A172 (cell line): ENCODE data around the gene SDF4. TPM values are rescaled to one million over a fixed set of nuclear protein-coding genes. Genes with fewer than 3 reads are reported as not detected.
"Not testable (repeated sequence)": the region's sequence is repeated elsewhere in the genome, so short reads cannot be mapped to it uniquely, and the experiment has no call there.

Experiments used
- DNase-seq: peaks from one replicate; pipeline ENCODE4 v3.0.0-alpha.2; 2015; ENCODE audit warnings: low spot score
- total RNA-seq: library from RNA; depleted of rRNA; stranded (reverse); fragments of >200 nt; shearing (Covaris generic); gene quantifications from 2 replicates; pipeline ENCODE4 v1.2.3, GENCODE V29; 2014

Gene SDF4
- total RNA-seq, 1 experiment from 2014 or later = 109 TPM

- DNase-seq = no peak
Observed at GRCh38 chr1:1199141-1199960, 32.5 kb downstream of the SDF4 start.

- DNase-seq = no peak
Observed at GRCh38 chr1:1198423-1199140, 33.2 kb downstream of the SDF4 start.

- no peak for DNase-seq
Observed at GRCh38 chr1:1197551-1198422, 34.0 kb downstream of the SDF4 start.

DNA sequence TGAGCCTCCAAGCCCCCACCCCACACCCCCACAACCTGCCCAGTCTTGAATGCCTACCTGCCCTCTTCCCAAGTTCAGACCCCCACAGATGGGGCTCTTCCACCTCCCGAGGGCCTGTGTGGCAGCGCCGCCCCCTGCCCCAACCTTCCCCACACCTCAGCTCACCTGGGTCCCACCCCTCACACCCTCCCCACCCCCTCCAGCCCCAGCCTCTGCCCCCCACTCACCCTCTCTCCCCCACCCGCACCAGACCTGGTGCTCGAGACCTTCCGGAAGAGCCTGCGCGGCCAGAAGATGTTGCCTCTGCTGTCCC is 34.7 kb downstream of the SDF4 start:
- no peak for DNase-seq

DNA sequence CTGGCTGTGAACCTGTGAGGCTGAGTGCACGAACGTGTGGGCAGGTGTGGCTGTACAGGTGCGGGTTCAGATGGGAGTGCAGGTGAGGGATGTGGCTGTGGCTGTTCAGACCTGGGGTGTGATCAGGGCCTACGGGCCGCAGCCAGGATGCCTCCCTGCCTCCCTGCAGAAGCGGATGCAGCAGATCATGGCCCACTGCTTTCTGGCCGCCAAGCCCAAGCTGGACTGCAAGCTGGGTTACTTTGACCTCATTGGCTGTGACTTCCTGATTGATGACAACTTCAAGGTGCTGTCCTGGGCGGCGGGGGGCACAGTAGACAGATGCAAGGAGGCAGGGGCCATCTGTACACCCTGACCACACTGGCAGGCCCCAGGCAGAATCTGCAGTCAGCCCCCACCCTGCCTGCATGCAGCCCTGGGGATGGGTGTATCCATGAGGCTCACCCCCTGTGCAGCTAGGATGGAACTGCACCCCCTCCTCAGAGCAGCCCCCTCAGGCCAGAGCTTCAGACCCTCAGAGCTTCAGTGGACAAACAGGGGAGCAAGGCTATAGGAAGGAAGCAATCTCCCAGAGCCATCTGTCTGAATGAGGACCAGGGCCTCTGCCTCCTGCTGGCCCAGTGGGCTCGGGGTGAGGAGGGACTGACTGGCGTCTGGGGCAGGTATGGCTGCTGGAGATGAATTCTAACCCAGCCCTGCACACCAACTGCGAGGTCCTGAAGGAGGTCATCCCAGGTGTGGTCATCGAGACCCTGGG is 35.2 kb downstream of the SDF4 start:
- DNase-seq = no peak

- DNase-seq = not testable (repeated sequence)
Observed at GRCh38 chr1:1195726-1196125, 36.1 kb downstream of the SDF4 start.

DNA sequence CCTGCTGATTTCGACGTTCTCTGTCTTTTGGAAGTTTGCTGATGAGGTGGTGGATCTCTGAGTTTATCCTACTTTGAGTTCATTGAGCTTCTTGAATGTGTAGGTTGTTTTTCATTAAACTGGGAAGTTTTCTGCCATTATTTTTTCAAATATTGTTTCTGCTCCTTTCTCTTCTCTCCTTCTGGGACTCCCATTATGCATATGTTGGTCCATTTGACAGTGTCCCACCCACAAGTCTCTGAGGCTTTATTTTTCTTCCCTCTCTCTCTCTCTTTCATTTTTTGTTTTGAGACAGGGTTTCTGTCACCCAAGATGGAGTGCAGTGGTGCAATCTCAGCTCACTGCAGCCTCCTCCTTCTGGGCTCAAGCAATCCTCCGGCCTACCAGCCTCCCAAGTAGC is 37.1 kb downstream of the SDF4 start:
- DNase-seq = no peak

DNA sequence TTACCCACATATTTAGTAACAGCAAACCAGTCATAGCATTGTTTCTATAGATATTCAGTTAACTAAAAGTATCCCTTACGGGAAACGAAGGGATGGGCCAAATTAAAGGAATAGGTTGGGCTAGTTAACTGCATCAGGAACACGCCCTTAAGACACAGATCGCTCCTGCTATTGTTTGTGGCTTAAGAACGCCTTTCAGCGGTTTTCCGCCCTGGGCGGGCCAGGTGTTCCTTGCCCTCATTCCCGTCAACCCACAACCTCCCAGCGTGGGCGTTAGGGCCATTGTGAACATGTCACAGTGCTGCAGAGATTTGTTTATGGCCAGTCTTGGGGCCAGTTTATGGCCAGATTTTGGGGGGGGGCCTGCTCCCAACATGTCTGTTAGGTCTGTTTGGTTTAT is 40.1 kb downstream of the SDF4 start:
- DNase-seq = no peak

DNA sequence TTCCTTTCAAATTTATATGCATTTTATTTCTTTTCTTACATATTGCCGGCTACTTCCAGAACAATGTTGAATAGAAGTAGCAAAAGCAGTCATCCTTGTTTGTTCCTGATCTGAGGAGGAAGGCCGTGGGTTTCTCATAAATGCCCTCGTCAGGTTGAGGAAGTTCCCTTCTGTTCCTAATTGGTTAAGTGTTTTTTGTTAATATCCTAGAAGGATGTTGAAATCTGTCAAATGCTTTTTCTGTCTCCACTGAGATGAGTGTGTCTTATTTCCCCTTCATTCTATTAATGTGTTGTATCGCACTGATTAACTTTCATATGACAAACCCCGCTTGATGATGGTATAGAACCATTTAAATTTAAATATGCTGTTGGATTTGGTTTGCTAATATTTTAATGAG is 42.7 kb downstream of the SDF4 start:
- DNase-seq = no peak

GRCh38 chr1:1187938-1188337 is 43.9 kb downstream of the SDF4 start:
- DNase-seq = no peak

GRCh38 chr1:1185101-1185765 is 46.6 kb downstream of the SDF4 start:
- no peak for DNase-seq

DNA sequence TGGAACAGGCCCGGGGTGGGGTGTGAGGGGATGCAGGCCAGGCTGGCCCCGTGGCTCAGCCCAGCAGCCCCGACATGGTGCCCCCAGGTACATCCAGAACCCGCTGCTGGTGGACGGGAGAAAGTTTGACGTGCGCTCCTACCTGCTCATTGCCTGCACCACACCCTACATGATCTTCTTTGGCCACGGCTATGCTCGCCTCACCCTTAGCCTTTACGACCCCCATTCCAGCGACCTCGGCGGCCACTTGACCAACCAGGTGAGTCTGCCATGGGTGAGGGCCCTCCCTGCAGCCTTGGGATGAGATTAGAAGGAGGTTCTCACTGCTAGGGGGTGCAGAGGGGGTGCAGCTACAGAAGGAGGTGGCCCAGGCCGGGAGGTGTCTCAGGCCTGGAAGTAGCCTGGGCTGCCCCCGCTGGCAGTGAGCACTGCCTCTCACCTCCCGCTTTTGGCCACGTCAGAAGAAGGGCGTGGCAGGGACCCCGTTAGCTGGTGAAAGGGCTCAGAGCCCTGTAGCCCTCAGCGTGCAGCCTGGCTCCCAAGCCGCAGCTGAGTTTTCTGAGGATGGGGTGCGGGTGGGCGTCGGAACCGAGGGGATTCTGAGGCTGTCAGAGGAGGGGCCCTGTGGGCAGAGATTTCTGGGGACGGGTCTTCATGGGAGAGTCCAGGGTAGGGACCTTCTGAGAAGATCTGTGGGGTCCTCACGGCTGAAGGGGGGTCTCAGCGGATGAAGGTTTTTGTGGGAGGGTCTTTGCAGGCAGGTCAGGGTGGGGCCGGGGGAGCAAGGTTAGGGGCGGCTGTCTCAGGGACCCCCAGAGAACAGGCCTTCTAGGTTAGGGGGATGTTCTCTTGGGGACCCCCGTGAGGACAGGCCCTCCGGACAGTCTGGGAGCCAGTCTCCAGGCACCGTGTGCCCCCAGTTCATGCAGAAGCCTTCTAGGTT is 47.7 kb downstream of the SDF4 start:
- DNase-seq = no peak

DNA sequence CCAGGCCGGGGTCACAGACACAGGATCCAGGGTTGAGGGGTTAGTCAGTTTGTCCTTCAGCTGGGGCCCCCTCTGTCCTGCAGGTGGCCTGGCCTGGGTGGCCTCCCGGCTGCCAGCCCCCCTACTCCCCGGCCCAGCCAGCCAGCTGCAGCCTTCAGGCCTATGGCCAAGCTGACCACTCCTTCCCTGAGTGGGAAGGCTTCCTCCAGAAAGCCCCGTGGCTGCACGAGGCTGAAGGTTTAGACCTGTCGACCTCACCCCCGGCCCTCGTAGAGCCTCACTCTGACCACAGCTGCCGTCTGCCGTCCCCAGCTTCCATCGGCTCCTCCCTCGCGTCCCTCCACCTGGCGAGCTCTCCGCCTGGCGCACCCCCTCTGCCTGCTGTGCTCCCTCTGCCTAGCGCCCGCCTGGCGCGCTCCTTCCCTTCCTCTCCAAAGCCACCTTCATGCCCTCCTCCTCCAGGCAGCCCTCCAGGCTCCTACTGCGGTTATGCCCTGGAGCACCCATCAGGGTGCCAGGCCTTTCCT is 48.5 kb downstream of the SDF4 start:
- DNase-seq = no peak

- no peak for DNase-seq
Observed at GRCh38 chr1:1182491-1183220, 49.1 kb downstream of the SDF4 start.

- DNase-seq = no peak
Observed at GRCh38 chr1:1181938-1182410, 49.8 kb downstream of the SDF4 start.

GRCh38 chr1:1181129-1181937 is 50.5 kb downstream of the SDF4 start:
- DNase-seq = no peak

DNA sequence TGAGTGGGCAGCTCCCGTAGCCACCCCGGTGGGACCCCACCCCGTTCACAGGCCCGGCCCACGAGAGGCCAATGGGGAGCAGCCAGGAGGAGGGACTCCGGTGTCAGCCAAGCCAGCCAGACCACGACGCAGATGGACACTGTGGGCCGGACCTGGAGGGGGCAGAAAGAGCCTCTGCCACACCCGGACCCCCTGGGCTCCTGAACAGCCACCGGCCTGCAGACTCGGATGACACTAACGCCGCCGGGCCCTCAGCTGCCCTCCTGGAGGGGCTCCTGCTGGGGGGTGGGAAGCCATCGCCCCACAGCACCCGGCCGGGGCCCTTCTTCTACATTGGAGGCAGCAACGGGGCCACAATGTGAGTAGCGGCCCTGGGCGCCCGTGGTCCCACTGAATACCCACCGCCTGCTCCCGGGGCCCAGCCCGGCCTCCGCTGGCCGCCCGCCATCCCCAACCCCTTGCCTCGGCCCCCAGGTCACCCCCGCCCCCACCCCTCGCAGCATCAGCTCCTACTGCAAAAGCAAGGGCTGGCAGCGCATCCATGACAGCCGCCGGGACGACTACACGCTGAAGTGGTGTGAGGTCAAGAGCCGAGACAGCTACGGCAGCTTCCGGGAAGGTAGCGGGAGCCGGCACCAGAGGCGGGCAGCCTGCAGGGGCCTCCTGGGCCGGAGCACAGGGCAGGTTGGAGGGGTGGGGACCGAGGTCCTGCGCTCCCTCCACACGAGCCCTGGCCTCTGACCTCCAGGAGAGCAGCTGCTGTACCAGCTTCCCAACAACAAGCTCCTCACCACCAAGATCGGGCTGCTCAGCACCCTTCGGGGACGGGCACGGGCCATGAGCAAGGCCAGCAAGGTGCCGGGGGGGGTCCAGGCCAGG is 51.6 kb downstream of the SDF4 start:
- no peak for DNase-seq
